PC-9 (cell line): ENCODE measurements around the gene GINS1. TPM values are rescaled to one million over a fixed set of nuclear protein-coding genes. Genes with fewer than 3 reads are reported as not detected.

Experiments used
- BruUV-seq: library from RNA; stranded (reverse); fragments of 400-500 nt; replicated peaks from 2 replicates; lab custom pipeline; 2021; lab: Mats Ljungman, UMichigan
- CTCF ChIA-PET: fragments of 300-600 bp; sonication (Branson Sonifier 250); formaldehyde crosslinking; loops from one replicate; lab custom pipeline; 2022; ENCODE audit warnings: antibody characterized with exemption; lab: Charles Lee
- POLR2A ChIA-PET: fragments of 300-600 bp; sonication (Branson Sonifier 250); formaldehyde crosslinking; loops from one replicate; lab custom pipeline; 2022; ENCODE audit warnings: antibody characterized with exemption; ENCODE audit not compliant: unreplicated experiment; lab: Charles Lee
- DNase-seq, 2 experiments: peaks; one replicate each; pipeline versions ENCODE4 v3.0.0 to v3.0.0-alpha.2; 2015 to 2022; ENCODE audit warnings: mixed read lengths in 1 of 2
- H2AFZ ChIP-seq: fragments of 200-600 bp; sonication (generic); 2 replicates; pipeline ENCODE4 v1.8.1; 2017; ENCODE audit warnings: antibody characterized with exemption
- H3F3A ChIP-seq: fragments of 200-600 bp; sonication (generic); 2 replicates; pipeline ENCODE4 v1.8.1; 2017; ENCODE audit warnings: antibody characterized with exemption, mild to moderate bottlenecking, low read depth; ENCODE audit not compliant: insufficient read depth
- H3K27ac ChIP-seq: fragments of 200-600 bp; sonication (generic); 2 replicates; pipeline ENCODE4 v1.6.1; 2016; ENCODE audit warnings: mixed run types
- H3K27me3 ChIP-seq: fragments of 200-600 bp; sonication (generic); 2 replicates; pipeline ENCODE4 v1.6.1; 2016; ENCODE audit warnings: low read depth, mixed run types; ENCODE audit not compliant: insufficient read depth
- H3K36me3 ChIP-seq: fragments of 200-600 bp; sonication (generic); 2 replicates; pipeline ENCODE4 v1.6.1; 2016; ENCODE audit warnings: low read depth, mixed run types
- H3K4me1 ChIP-seq: fragments of 200-600 bp; sonication (generic); replicated peaks from 2 replicates; pipeline ENCODE4 v1.6.1; 2016; ENCODE audit warnings: mixed run types; ENCODE audit not compliant: insufficient read depth
- H3K4me2 ChIP-seq: fragments of 200-600 bp; sonication (generic); 2 replicates; pipeline ENCODE4 v1.6.1; 2017; ENCODE audit warnings: mixed run types
- H3K4me3 ChIP-seq: fragments of 200-600 bp; sonication (generic); 2 replicates; pipeline ENCODE4 v1.6.1; 2016; ENCODE audit warnings: mixed run types
- H3K79me2 ChIP-seq: fragments of 200-600 bp; sonication (generic); 2 replicates; pipeline ENCODE4 v1.6.1; 2017; ENCODE audit warnings: low read depth, mixed run types
- H3K9me2 ChIP-seq: fragments of 200-600 bp; sonication (generic); 2 replicates; pipeline ENCODE4 v1.8.1; 2017; ENCODE audit warnings: mild to moderate bottlenecking; ENCODE audit not compliant: insufficient read depth
- H3K9me3 ChIP-seq: fragments of 200-600 bp; sonication (generic); 2 replicates; pipeline ENCODE4 v1.8.1; 2016; ENCODE audit warnings: low read depth; ENCODE audit not compliant: insufficient read depth
- H4K20me1 ChIP-seq: fragments of 200-600 bp; sonication (generic); 2 replicates; pipeline ENCODE4 v1.8.1; 2017; ENCODE audit not compliant: insufficient read depth
- EZH2 ChIP-seq: fragments of 200-600 bp; sonication (generic); IDR thresholded peaks from 2 replicates; pipeline ENCODE4 v1.8.0; 2017; ENCODE audit warnings: antibody characterized with exemption, low read depth
- intact Hi-C: fragments of 100-400 bp; cut with micrococcal nuclease; formaldehyde crosslinking; loops from one replicate; pipeline ENCODE4 v1.10.0; 2022; ENCODE audit not compliant: unreplicated experiment
- total RNA-seq: library from RNA; stranded (reverse); gene quantifications from 2 replicates; pipeline ENCODE4 v1.2.3, GENCODE V29; 2021
- TF ChIP-seq, protein P1 (sequence below): fragments of 200-600 bp; sonication (generic); conservative IDR thresholded peaks from 2 replicates; pipeline ENCODE4 v1.6.1; 2017; ENCODE audit warnings: mixed run types, antibody characterized with exemption, mild to moderate bottlenecking, moderate library complexity

The GINS1 gene
- total RNA-seq, 1 experiment from 2014 or later: 27.8 TPM

DNA sequence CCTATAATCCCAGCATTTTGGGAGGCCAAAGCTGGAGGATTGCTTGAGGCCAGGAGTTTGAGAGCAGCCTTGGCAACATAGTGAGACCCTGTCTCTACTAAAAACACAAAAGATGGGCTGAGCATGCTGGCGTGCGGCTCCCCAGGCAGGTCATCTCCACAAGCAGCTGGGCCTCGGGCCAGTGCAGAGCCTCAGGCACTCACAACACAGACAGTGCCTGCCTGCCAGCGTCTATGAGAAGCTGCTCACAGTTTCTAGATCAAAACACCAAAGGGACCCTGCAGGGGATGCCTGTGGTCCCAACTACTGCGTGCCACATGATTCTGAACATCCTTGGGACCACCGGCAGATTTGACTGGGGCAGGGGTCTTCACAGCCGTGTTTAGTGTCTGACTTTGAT lies 59.4 kb downstream of the GINS1 start:
- Histone ChIP-seq H3K27me3 (no peaks in the 10 kb centered on the region), H3K4me3 (no peak overlapping the region), H3K27ac (no peak overlapping the region), H3K9me3 (no peaks in the 10 kb centered on the region), H3K79me2 (no peaks in the 10 kb centered on the region), H3K36me3 (no peaks in the 10 kb centered on the region), H3F3A (no peaks in the 10 kb centered on the region), H3K4me1 (no peaks in the 10 kb centered on the region), H3K9me2 (no peaks in the 10 kb centered on the region), H4K20me1 (no peaks in the 10 kb centered on the region), H2AFZ (no peak overlapping the region), H3K4me2 (no peak overlapping the region)
- intact Hi-C loops: no loop called here
- BruUV-seq: no TSS peak
- no peak for TF ChIP-seq EZH2
- TF ChIP-seq, protein P1, sequence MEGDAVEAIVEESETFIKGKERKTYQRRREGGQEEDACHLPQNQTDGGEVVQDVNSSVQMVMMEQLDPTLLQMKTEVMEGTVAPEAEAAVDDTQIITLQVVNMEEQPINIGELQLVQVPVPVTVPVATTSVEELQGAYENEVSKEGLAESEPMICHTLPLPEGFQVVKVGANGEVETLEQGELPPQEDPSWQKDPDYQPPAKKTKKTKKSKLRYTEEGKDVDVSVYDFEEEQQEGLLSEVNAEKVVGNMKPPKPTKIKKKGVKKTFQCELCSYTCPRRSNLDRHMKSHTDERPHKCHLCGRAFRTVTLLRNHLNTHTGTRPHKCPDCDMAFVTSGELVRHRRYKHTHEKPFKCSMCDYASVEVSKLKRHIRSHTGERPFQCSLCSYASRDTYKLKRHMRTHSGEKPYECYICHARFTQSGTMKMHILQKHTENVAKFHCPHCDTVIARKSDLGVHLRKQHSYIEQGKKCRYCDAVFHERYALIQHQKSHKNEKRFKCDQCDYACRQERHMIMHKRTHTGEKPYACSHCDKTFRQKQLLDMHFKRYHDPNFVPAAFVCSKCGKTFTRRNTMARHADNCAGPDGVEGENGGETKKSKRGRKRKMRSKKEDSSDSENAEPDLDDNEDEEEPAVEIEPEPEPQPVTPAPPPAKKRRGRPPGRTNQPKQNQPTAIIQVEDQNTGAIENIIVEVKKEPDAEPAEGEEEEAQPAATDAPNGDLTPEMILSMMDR: no peak
- ChIA-PET CTCF (no interaction called here), POLR2A (no interaction called here)
- DNase-seq: no peak

DNA sequence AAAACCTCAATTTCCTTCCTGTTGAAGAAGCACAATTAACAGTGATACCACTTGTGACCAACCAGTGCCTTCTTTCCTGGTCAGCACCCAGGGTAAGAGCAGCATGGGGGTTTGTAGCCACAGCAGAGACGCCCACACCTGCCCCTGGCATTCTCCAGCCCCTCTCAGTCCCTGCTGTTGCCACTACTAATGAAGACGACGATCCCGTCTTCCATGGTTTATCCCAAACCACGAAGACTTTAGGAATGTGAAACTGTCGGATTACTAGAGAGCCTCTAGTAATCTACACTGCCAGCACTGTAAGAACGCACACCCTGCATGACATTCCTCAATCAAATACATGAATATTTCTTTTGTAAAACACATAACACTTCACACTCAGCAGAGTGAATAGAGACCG lies 60.0 kb downstream of the GINS1 start:
- POLR2A ChIA-PET: interaction anchor here (0.6 kb wide), 1 partner anchor 60 kb away, joined by 3 read pairs; the partner anchor contains the start of gene GINS1
- CTCF ChIA-PET: no interaction called here

DNA sequence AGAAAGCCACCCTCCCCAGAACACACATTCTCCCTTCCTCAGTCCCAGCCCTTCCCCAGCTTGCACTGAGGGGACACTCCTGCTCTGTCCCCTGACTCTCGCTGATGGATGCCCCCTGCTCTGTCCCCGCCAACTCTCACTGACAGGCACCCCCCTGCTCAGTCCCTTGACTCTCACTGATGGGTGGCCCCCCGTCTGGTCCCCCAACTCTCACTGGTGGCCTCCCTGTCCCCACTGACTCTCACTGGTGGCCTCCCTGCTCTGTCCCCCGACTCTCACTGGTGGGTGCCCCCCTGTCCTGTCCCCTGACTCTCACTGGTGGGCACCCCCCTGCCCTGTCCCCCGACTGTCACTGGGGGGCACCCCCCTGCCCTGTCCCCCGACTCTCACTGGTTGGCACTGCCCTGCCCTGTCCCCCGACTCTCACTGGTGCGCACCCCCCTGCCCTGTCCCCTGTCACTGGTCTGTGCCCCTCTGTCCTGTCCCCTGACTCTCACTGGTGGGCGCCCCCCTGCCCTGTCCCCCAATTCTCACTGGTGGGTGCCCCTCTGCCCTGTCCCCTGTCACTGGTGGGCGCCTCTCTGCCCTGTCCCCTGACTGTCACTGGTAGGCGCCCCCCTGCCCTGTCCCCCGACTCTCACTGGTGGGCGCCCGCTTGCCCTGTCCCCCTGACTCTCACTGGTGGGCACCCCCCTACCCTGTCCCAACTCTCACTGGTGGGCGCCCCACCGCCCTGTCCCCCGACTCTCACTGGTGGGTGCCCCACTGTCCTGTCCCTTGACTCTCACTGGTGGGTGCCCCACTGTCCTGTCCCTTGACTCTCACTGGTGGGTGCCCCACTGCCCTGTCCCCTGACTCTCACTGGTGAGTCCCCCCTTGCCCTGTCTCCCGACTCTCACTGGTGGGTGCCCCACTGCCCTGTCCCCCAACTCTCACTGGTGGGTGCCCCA lies 60.9 kb downstream of the GINS1 start:
- H3K27ac ChIP-seq: no peak overlapping the region
- ChIA-PET CTCF (no interaction called here), POLR2A (interaction anchor here (0.7 kb wide), 1 partner anchor 17 kb away, joined by 3 read pairs; no protein-coding TSS in a partner anchor)
- no peaks in the 10 kb centered on the region for H3K9me2 ChIP-seq
- no TSS peak for BruUV-seq
- no peaks in the 10 kb centered on the region for H3K4me1 ChIP-seq
- no peaks in the 10 kb centered on the region for H4K20me1 ChIP-seq
- no peak overlapping the region for H3K4me3 ChIP-seq
- H3K36me3 ChIP-seq: no peaks in the 10 kb centered on the region
- no peak for DNase-seq
- no peaks in the 10 kb centered on the region for H3K27me3 ChIP-seq
- H2AFZ ChIP-seq: no peak overlapping the region
- TF ChIP-seq, protein P1: no peak
- TF ChIP-seq EZH2: no peak
- no peaks in the 10 kb centered on the region for H3K79me2 ChIP-seq
- H3K9me3 ChIP-seq: no peaks in the 10 kb centered on the region
- H3F3A ChIP-seq: no peaks in the 10 kb centered on the region
- no peak overlapping the region for H3K4me2 ChIP-seq
- intact Hi-C loops: no loop called here

More for the DNA sequence above, 60.0 kb downstream of the GINS1 start:
- Histone ChIP-seq H4K20me1 (no peaks in the 10 kb centered on the region), H3K79me2 (no peaks in the 10 kb centered on the region), H3F3A (no peaks in the 10 kb centered on the region), H3K4me1 (no peaks in the 10 kb centered on the region), H3K4me3 (no peak overlapping the region), H3K4me2 (no peak overlapping the region), H3K9me3 (no peaks in the 10 kb centered on the region), H3K27ac (no peak overlapping the region), H3K36me3 (no peaks in the 10 kb centered on the region), H3K9me2 (no peaks in the 10 kb centered on the region), H2AFZ (no peak overlapping the region), H3K27me3 (no peaks in the 10 kb centered on the region)
- TF ChIP-seq, protein P1: no peak
- TF ChIP-seq EZH2: no peak
- BruUV-seq: no TSS peak
- intact Hi-C loops: no loop called here
- no peak for DNase-seq
